ENCODE data around the gene FKBP11.
"Not testable (repeated sequence)": the region's sequence is repeated elsewhere in the genome, so short reads cannot be mapped to it uniquely, and the experiment has no call there.

The FKBP11 gene

GRCh38 chr12:48875944-48876515 lies 49.3 kb downstream of the FKBP11 start:
- no peak for TF ChIP-seq ZFX (IDR thresholded peaks at IDR 0.05)
- TF ChIP-seq, protein P1, sequence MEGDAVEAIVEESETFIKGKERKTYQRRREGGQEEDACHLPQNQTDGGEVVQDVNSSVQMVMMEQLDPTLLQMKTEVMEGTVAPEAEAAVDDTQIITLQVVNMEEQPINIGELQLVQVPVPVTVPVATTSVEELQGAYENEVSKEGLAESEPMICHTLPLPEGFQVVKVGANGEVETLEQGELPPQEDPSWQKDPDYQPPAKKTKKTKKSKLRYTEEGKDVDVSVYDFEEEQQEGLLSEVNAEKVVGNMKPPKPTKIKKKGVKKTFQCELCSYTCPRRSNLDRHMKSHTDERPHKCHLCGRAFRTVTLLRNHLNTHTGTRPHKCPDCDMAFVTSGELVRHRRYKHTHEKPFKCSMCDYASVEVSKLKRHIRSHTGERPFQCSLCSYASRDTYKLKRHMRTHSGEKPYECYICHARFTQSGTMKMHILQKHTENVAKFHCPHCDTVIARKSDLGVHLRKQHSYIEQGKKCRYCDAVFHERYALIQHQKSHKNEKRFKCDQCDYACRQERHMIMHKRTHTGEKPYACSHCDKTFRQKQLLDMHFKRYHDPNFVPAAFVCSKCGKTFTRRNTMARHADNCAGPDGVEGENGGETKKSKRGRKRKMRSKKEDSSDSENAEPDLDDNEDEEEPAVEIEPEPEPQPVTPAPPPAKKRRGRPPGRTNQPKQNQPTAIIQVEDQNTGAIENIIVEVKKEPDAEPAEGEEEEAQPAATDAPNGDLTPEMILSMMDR (conservative IDR thresholded peaks at IDR 0.05) = no peak
- H3K27ac ChIP-seq = no peak overlapping the region

DNA sequence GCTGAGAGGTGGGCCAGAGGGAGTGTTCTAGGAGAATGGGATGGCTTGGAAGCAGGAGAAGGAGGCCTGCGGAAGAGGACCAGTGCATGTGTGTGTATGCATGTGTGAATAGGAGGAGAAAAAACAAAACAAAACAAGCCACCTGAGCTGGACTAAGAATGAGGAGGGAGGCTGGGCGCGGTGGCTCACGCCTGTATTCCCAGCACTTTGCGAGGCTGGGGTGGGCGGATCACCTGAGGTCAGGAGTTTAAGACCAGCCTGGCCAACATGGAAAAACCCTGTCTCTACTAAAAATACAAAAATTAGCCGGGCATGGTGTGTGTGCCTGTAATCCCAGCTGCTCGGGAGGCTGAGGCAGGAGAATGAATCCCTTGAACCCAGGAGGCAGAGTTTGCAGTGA lies 51.8 kb downstream of the FKBP11 start:
- not testable (repeated sequence) for H3K27ac ChIP-seq

DNA sequence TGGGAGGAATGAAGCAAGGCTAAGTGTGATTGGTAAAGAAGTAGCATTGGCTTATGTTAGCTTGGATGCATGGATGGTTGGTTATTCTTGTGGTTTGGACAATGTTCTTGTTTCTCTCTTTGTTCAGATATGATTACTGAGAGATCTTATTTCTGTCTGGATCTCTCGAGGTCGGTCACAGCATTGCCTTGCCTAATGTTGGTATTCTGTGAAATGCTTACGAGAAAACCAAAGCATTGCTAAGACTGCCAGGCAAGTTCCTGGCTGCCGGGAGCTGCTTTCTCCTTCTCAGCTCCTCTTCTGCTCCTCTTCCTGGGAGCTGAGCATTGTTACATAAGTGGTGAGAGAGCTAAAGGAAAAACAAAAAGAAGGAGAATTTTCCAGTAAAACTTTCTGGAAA lies 52.2 kb downstream of the FKBP11 start:
- H3K27ac ChIP-seq = no peak overlapping the region
- TF ChIP-seq ZFX (IDR thresholded peaks at IDR 0.05) = no peak
- TF ChIP-seq, protein P1 (conservative IDR thresholded peaks at IDR 0.05) = no peak
